WI38 (cell line): ENCODE results near the gene MEPE.
"Not testable (repeated sequence)": the region's sequence is repeated elsewhere in the genome, so short reads cannot be mapped to it uniquely, and the experiment has no call there.

Source experiments
- H3K4me3 ChIP-seq: 2 replicates; pipeline ENCODE4 v1.5.1; 2011; ENCODE audit warnings: low read depth, mild to moderate bottlenecking, control low read depth, low read length
- TF ChIP-seq, protein P1 (sequence below): IDR thresholded peaks from 2 replicates; pipeline ENCODE4 v1.5.1; 2012; ENCODE audit warnings: low read depth, mild to moderate bottlenecking, control low read depth, low read length

Gene MEPE

DNA sequence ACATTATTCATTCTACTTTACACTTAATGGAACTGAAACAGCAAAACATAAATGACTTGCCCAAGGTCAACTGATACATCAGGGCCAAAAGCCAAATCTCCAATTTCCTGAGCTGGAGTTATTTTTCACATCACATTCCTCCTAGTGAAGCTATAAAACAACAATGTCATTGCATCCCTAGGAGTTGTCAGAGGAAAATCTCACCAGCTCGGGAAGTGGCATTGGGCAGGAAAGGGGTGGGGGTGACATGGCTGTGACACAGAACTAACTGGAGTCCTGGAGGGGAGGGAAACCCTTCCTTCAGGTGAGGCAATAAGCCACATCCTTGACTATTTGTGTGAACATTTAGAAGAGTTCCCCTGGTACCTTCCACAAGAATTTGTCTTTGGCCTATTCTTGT, 47.3 kb downstream of the MEPE start:
- TF ChIP-seq, protein P1, sequence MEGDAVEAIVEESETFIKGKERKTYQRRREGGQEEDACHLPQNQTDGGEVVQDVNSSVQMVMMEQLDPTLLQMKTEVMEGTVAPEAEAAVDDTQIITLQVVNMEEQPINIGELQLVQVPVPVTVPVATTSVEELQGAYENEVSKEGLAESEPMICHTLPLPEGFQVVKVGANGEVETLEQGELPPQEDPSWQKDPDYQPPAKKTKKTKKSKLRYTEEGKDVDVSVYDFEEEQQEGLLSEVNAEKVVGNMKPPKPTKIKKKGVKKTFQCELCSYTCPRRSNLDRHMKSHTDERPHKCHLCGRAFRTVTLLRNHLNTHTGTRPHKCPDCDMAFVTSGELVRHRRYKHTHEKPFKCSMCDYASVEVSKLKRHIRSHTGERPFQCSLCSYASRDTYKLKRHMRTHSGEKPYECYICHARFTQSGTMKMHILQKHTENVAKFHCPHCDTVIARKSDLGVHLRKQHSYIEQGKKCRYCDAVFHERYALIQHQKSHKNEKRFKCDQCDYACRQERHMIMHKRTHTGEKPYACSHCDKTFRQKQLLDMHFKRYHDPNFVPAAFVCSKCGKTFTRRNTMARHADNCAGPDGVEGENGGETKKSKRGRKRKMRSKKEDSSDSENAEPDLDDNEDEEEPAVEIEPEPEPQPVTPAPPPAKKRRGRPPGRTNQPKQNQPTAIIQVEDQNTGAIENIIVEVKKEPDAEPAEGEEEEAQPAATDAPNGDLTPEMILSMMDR = no peak

DNA sequence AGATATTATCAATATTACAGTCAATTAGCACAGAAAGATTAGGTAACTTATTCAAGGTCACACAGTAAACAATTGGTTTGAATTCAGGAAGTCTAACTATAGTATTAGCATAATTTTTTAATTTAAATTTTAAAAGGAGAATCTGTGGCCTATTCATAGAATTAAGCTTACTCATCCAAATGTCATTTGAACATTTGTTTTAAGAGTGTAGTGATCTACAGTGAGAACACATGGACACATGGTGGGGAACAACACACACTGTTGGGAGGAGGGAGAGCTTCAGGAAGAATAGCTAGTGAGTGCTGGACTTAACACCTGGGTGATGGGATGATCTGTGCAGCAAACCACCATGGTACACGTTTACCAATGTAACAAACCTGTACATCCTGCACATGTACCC, 48.3 kb downstream of the MEPE start:
- TF ChIP-seq, protein P1 = no peak
- no peak overlapping the region for H3K4me3 ChIP-seq

More for the DNA sequence above, 47.3 kb downstream of the MEPE start:
- H3K4me3 ChIP-seq = no peak overlapping the region

DNA sequence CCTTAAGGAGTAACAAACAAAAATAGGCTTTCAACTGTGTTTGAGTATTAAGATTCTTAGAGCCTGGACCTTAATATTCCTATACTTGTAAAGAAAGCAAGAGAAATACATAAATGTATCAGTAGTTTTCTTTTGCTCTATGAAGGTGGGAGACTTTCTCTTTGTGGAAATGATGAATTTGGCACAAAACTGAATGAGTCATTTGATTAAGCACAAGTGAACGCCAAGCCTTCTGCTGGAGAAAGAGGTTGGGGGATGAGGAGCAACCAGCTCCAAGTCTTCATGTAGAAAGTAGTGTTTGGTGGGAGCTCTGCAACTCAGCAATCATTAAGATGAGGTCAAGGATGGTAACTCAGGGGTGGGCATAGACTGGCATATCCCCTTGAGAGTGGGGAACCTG, 49.6 kb downstream of the MEPE start:
- TF ChIP-seq, protein P1 = no peak
- no peak overlapping the region for H3K4me3 ChIP-seq

DNA sequence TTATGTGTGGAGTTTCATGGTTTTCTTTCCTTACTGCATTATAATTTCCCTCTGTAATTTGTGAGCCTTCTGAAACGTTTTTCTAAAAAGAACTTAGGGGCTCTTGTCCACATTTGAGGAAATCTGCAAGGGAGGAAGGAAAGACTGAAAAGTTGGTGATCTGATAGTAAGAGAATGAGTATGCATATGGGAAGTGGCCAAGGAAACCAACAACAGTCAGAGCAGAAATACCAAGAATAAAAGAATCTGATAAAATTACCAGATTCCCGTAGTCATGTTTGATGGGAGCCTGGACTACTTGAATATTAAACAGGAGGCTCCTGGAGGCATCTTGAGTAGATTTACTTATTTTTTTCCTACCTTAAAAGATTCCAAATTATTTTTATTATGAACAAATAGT, 50.1 kb downstream of the MEPE start:
- TF ChIP-seq, protein P1 = no peak
- H3K4me3 ChIP-seq = no peak overlapping the region

DNA sequence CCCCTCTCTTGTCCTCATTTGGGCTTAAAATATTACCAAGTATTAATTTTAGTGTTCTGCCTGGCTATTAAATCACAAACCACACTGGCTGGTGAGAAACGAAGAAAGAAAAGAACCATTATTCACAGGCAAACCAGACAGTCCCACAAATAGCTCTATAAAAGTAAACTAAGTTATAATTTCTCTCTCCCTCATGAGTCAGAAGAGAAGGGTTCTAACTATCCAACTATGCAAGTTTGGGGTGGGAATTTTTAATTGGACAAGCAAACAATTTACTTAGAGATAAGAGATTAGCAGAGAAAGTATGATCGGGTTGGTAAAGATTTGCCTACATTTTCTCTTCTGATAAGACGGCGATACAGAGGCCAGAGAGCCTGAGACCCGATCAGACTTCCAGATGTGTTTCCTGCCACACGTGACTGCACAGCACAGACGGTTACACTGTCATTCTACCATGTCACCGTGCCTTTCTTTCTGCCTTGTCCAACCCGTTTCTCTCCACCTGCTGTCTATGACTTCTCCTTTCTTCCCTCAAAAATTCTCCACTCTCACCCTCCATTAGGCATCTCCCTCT, 52.3 kb downstream of the MEPE start:
- no peak overlapping the region for H3K4me3 ChIP-seq
- TF ChIP-seq, protein P1 = no peak

DNA sequence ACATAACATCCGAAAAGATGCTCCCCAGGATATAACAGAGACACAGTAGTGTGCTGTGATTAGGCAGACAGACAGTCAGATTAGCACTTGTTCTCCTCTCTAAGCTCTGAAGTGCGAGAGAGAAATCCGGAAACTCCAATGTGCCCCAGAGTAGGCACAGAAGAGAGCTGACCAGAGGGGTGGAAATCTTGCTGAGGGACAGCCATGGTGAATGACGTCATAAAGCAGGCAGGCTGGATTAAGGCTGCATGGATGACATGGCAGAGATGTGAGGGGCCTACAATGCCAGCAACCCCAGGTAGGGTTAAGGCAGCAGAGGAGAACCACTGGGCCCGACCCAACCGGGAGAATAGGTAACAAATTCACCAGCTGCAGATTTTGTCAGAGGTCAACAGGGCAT, 53.3 kb downstream of the MEPE start:
- TF ChIP-seq, protein P1 = no peak
- no peak overlapping the region for H3K4me3 ChIP-seq

DNA sequence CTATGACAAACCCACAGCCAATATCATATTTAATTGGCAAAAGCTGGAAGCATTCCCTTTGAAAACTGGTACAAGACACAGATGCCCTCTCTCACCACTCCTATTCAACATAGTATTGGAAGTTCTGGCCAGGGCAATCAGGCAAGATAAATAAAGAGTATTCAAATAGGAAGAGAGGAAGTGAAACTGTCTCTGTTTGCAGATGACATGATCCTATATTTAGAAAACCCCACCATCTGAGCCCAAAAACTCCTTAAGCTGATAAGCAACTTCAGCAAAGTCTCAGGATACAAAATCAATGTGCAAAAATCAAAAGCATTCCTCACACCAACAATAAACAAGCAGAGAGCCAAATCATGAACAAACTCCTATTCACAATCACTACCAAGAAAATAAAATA, 58.0 kb downstream of the MEPE start:
- H3K4me3 ChIP-seq = not testable (repeated sequence)

DNA sequence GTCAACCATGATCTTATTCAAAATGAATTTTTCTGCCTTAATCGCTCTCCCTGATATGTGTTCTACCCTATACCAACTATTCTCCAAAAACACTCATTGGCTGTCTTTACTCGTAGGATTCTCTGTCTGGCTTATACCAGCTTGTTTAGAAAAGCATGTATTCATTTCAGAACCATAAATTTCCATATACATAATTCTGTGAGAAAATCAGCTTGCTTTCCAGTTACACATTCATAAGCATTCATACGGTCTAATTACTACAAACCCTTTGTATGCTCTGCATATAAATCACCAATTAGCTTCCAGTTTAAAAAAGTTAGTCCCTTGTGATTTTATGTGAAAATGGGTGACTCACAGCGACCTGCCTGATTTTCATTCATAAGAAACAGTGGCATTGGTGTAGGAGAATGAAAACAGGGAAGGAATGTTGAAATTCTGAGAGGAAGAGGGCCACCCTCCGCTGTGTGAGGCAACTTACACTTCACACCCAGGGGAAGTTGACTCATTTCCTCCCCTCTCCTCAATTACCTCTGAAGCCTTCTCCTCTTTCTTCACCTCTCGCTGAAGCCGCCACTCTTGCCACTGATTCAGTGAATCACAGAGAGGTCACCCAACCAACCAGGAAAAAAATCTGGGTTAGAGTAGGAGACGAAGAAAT, 63.3 kb downstream of the MEPE start:
- no peak overlapping the region for H3K4me3 ChIP-seq
- TF ChIP-seq, protein P1 = no peak
